Activated CD8-positive, alpha-beta memory T cell treated with anti-CD3 and anti-CD28 coated beads for 48 hours (primary cell): ENCODE measurements around the gene MAP7D2.
A peak's percentile ranks its signal among the peaks of the same experiment; 100 is the strongest.

Source experiments
- DNase-seq, 3 experiments: peaks; one replicate each; pipeline ENCODE4 v3.0.0-alpha.2; 2020; ENCODE audit warnings: low read depth in 2 of 3, low spot score in 2 of 3

MAP7D2 gene

GRCh38 chrX:20046223-20046622, 70.5 kb downstream of the MAP7D2 start:
- DNase-seq: no peak

- DNase-seq: no peak
These were observed 74.5 kb downstream of the MAP7D2 start for GRCh38 chrX:20042221-20042620.

- no peak for DNase-seq
These were observed 77.7 kb downstream of the MAP7D2 start for GRCh38 chrX:20038966-20039365.

DNA sequence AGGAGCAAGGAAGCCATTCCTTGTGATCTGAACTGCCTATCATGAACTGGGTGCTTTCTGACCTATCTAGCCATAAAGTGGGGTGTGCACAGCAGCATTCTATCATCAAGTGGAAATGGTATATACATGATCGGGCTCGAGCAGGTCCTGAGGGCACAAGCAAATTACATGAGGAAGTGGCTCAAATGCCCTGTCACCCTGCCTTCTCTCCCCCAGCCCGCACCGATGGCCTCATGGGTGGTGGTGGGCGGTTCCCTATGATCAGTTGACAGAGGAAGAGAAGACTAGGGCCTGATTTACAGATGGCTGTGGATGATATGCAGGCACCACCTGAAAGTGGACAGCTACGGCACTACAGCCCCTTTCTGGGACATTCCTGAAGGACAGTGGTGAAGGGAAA, 79.5 kb downstream of the MAP7D2 start:
- DNase-seq: no peak

- no peak for DNase-seq
These were observed 84.5 kb downstream of the MAP7D2 start for GRCh38 chrX:20032201-20032600.

DNA sequence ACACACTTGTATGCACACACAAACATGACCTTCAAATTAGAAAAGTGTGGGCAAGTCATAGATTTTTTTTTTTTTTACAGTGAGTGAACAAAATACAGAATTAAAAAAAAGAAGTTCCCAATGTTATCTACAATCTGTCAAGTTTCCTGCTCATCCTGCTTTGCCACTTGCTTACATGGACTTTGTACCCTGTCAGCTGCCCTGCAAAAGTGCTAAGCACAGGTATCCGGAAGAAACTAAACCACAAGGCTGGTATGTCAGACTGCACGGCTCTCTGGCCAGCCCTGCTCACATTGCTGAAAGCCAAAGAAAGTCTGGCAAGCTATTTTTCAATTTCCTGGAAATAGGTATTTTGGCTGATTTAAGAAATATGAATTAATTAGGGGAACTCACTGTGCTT, 87.0 kb downstream of the MAP7D2 start:
- DNase-seq: no peak

GRCh38 chrX:20028588-20028987, 88.1 kb downstream of the MAP7D2 start:
- DNase-seq: no peak

- no peak for DNase-seq
These were observed 90.4 kb downstream of the MAP7D2 start for GRCh38 chrX:20026278-20026677.

DNA sequence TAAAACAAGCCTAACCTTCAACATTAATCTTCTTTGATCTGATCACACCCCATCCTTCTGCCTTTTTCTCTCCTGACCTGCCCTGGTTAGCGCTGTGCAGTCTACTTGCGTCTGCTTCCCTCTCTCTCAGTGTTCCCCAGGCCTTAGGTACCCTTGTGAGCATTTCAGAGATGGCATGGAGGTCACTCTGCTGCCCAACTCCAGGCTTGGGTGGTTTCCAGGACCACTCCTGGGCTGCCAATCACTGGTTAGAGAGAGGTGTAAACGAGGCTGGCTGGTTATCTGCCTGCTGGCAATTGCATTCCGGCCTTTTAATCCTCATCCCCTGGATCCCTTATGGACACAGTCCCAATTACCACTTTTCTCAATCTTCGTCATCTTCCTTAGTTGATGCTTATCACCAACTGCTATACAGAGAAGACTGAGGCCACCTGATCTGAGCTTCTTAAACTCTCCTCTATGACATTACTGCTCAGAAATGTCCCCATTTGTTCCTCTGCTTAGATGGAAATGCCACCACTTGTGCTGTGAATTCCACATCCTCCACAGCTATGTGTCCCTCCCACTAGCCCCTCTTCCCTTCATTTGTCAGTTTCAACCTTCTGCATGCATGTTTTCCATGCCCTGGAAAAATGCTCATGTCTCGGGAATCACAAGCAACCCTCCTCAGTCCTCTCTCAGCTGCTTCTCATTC, 96.9 kb downstream of the MAP7D2 start:
- DNase-seq: no peak

- DNase-seq: no peak
These were observed 100.1 kb downstream of the MAP7D2 start for GRCh38 chrX:20016616-20016945.

- no peak for DNase-seq
These were observed 100.6 kb downstream of the MAP7D2 start for GRCh38 chrX:20015945-20016615.

- DNase-seq: no peak
These were observed 101.3 kb downstream of the MAP7D2 start for GRCh38 chrX:20015422-20015821.

- DNase-seq: no peak
These were observed 105.1 kb downstream of the MAP7D2 start for GRCh38 chrX:20011608-20012007.

DNA sequence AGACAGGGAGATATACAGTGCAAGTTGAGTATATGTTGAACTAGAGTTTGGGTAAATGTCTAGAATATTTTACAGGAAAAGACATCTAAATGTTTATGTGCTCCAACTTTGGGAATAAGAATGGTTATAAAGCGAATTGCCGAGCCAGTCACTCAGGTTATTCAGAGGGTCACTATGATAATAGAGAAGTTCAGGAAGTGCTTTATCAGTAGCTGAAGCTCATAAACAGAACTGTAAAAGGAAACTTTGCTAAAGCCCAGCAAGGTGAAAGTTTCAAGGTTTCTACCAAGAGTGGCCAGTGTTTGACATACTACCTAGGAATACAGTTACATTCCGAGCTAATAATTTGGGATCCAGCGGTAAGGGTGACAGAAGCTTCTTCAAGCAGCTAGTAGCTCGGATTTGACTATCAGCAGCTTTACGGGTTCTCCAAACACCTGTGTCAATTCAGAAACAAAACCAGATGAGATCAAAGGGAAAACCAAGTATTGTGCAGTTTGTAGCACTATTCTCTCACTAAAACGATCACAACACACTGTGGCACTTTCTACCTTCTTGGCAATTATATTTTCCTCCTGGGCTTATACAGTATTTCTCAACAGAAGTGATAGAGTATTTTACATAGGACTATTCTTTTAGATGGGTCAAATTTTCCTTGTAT, 108.6 kb downstream of the MAP7D2 start:
- DNase-seq: no peak

GRCh38 chrX:20005883-20006282, 110.8 kb downstream of the MAP7D2 start:
- DNase-seq: no peak

DNA sequence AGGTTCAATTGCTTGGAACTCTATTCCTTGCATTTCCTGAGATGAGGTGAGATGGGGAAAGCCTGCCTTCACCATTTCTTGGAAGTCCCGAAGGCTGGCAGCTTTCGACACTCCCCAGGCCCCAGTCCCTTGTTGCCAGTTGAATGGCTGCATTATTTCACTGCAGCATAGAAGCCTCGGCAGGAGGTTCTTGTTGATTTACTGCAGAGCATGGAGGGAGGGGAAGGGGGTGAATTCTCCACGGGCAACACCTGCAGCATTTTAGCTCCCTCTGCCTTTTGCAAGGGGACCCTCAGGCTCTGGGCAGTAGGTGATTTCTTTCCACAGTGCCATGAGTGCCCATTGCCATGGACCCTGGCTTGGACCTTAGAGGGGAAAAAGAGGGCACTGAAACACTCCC, 115.1 kb downstream of the MAP7D2 start:
- DNase-seq: no peak

GRCh38 chrX:19991350-19991718, 125.4 kb downstream of the MAP7D2 start:
- no peak for DNase-seq

- peak; percentile 63 to 78 (median 71) for DNase-seq
These were observed 126.0 kb downstream of the MAP7D2 start, which contains the start of gene BCLAF3 for GRCh38 chrX:19990556-19991349. Gene BCLAF3 (minus strand): TSS chrX:19991061. CDS start chrX:19970264, 20,797 bp downstream.

- no peak for DNase-seq
These were observed 126.6 kb downstream of the MAP7D2 start for GRCh38 chrX:19990151-19990555.

GRCh38 chrX:19987856-19988255, 128.9 kb downstream of the MAP7D2 start:
- DNase-seq: no peak

DNA sequence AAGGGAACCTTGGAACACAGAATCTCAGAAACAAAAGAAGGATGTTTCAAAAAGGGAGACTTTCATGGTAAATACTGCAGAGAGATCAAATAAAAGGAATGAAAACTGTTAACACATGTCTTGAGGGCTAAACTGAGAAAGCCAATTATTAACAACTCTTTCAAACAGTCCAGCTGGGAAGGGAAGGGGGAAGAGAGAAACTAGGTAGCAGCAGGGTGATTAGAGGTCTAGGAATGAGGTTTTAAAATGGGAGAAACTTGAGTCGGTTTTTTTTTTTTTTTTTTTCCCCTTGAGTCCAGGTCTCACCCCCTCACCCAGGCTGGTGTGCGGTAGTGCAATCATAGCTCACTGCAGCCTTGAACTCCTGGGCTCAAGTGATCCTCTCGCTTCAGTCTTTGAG, 130.2 kb downstream of the MAP7D2 start:
- DNase-seq: no peak

GRCh38 chrX:19981947-19982346, 134.8 kb downstream of the MAP7D2 start:
- no peak for DNase-seq
